HepG2 (cell line): ENCODE results near the gene POLDIP3. TPM values are rescaled to one million over a fixed set of nuclear protein-coding genes. Genes with fewer than 3 reads are reported as not detected.
A peak's percentile ranks its signal among the peaks of the same experiment; 100 is the strongest.

Experiments
- ARID4A ChIP-seq: sonication (generic); formaldehyde crosslinking; IDR thresholded peaks from 2 replicates; pipeline ENCODE4 v1.5.0; 2020; ENCODE audit warnings: mild to moderate bottlenecking, missing genetic modification reagents, borderline replicate concordance
- CAMTA2 ChIP-seq: sonication (generic); formaldehyde crosslinking; IDR thresholded peaks from 2 replicates; pipeline ENCODE4 v1.4.0; 2020; ENCODE audit warnings: mild to moderate bottlenecking, missing genetic modification reagents, borderline replicate concordance
- HDAC1 ChIP-seq: sonication (generic); formaldehyde crosslinking; IDR thresholded peaks from 2 replicates; pipeline ENCODE4 v1.5.1; 2020; ENCODE audit warnings: mild to moderate bottlenecking, missing genetic modification reagents
- MXD4 ChIP-seq: IDR thresholded peaks from 2 replicates; pipeline ENCODE4 v1.6.1; 2016; ENCODE audit warnings: mild to moderate bottlenecking, missing biosample characterization, missing genetic modification reagents
- SALL1 ChIP-seq: sonication (generic); formaldehyde crosslinking; IDR thresholded peaks from 2 replicates; pipeline ENCODE4 v1.8.0; 2022; ENCODE audit warnings: mild to moderate bottlenecking, missing genetic modification reagents
- SP2 ChIP-seq: sonication (generic); formaldehyde crosslinking; IDR thresholded peaks from 2 replicates; pipeline ENCODE4 v1.5.1; 2020; ENCODE audit warnings: mild to moderate bottlenecking, missing genetic modification reagents
- TBX2 ChIP-seq: sonication (generic); formaldehyde crosslinking; IDR thresholded peaks from 2 replicates; pipeline ENCODE4 v1.5.0; 2020; ENCODE audit warnings: missing genetic modification reagents, mild to moderate bottlenecking, borderline replicate concordance
- TEAD3 ChIP-seq: optimal IDR thresholded peaks from 2 replicates; pipeline ENCODE3; 2016; ENCODE audit warnings: borderline replicate concordance
- ZFX ChIP-seq: sonication (generic); formaldehyde crosslinking; IDR thresholded peaks from 2 replicates; pipeline ENCODE4 v1.4.0; 2020; ENCODE audit warnings: mild to moderate bottlenecking, low read depth, missing genetic modification reagents, moderate library complexity
- ZNF687 ChIP-seq: sonication (generic); formaldehyde crosslinking; IDR thresholded peaks from 2 replicates; pipeline ENCODE4 v1.5.1; 2020; ENCODE audit warnings: mild to moderate bottlenecking, missing genetic modification reagents, moderate library complexity
- ZNF891 ChIP-seq: sonication (generic); formaldehyde crosslinking; IDR thresholded peaks from 2 replicates; pipeline ENCODE4 v1.5.0; 2020; ENCODE audit warnings: mild to moderate bottlenecking, missing genetic modification reagents
- polyA plus RNA-seq, 8 experiments: library from polyadenylated mRNA; depleted of rRNA in 3 of 8; stranded (reverse) in 7 of 8; unstranded in 1 of 8; fragments of >200 nt; fragmentation: Illumina TruSeq in 4 of 8; extraction: Trizol in 4 of 8; gene quantifications; 2 replicates each; pipeline versions ENCODE4 v1.2.1 to v1.2.3, GENCODE V29; 2011 to 2016; ENCODE audit warnings: low read depth in 4 of 8, missing spikeins in 1 of 8, mixed read lengths in 1 of 8; ENCODE audit not compliant: insufficient read depth in 1 of 8
- total RNA-seq, 5 experiments: library from RNA; depleted of rRNA; stranded (reverse); fragments of >200 nt; fragmentation: Illumina TruSeq; extraction: Trizol; gene quantifications; 2 replicates each; pipeline ENCODE4 v1.2.3, GENCODE V29; 2016; ENCODE audit warnings: low read depth in 1 of 5
- TF ChIP-seq, protein P1 (sequence below): sonication (generic); formaldehyde crosslinking; IDR thresholded peaks from 2 replicates; pipeline ENCODE4 v1.9.0; 2021; ENCODE audit warnings: missing genetic modification reagents, mild to moderate bottlenecking, borderline replicate concordance
- TF ChIP-seq, protein P2 (sequence below): sonication (generic); formaldehyde crosslinking; IDR thresholded peaks from 2 replicates; pipeline ENCODE4 v1.4.0; 2020; ENCODE audit warnings: low read depth, mild to moderate bottlenecking, missing genetic modification reagents
- TF ChIP-seq, protein P3 (sequence below): IDR thresholded peaks from 2 replicates; pipeline ENCODE4 v1.6.1; 2016; ENCODE audit warnings: missing genetic modification reagents, missing compliant biosample characterization

The POLDIP3 gene
- total and polyA plus RNA-seq, 2 of the 13 experiments (the other 11 are each of a cell fraction or from before 2014, with no cell fraction given), result 45.8 to 47.4 TPM

DNA sequence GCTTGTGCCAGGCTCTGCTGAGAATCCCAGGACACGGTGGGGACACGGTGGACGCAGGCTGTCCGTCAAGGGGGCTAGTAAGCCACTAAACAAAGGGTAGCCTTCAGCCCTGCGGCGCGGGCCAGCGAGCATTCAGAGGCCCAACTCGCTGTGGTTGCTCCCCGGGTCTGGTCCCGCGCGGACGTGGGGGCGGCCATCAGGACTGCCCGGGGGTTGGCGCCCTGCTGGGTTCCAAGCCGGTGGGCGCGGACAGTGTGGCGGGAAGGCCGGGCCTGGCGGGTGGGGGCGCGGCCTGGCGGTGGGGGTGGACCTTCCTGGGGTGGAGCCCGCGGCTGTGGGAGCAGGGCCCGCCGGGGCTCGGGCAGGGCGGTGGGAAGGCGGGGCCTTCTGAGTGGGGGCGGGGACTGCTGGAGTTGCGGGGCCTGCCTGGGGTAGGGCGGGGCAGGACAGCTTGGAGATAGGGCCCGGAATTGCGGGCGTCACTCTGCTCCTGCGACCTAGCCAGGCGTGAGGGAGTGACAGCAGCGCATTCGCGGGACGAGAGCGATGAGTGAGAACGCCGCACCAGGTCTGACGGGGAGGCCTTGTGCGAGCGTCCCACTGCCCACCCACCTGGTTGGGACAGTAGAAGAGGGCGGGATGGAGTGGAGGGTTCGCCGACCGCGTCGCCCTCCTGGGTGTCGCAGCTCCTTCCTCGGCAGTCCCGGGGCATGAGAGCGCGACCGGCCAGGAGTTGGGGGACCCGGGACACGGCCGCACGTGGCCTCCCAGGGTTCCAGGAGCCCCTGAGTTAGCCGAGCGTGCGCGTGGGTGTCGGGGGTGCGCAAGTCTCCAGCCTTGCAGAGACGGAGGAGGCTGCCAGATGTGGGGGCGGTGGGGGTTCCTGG is 61.0 kb downstream of the POLDIP3 start, which contains the start of gene SERHL2 (continued):
- TF ChIP-seq, protein P1, sequence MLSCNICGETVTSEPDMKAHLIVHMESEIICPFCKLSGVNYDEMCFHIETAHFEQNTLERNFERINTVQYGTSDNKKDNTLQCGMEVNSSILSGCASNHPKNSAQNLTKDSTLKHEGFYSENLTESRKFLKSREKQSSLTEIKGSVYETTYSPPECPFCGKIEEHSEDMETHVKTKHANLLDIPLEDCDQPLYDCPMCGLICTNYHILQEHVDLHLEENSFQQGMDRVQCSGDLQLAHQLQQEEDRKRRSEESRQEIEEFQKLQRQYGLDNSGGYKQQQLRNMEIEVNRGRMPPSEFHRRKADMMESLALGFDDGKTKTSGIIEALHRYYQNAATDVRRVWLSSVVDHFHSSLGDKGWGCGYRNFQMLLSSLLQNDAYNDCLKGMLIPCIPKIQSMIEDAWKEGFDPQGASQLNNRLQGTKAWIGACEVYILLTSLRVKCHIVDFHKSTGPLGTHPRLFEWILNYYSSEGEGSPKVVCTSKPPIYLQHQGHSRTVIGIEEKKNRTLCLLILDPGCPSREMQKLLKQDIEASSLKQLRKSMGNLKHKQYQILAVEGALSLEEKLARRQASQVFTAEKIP (CRISPR knock-in tag), result no peak
- TF ChIP-seq TEAD3 (no peak), ZNF687 (peak; percentile 79), SALL1 (CRISPR knock-in tag) (peak; percentile 48; the same call in 1 of the 2 replicates), CAMTA2 (CRISPR knock-in tag) (0 out of 2 replicates have a peak, but pooled peaks have one; percentile 25), MXD4 (CRISPR knock-in tag) (0 out of 2 replicates have a peak, but pooled peaks have one; percentile 16), TBX2 (CRISPR knock-in tag) (0 out of 2 replicates have a peak, but pooled peaks have one; percentile 31), ZNF891 (0 out of 2 replicates have a peak, but pooled peaks have one; percentile 8), ZFX (CRISPR knock-in tag) (peak; percentile 84), SP2 (CRISPR knock-in tag) (no peak), ARID4A (CRISPR knock-in tag) (peak; percentile 41; the same call in 1 of the 2 replicates), HDAC1 (CRISPR knock-in tag) (peak; percentile 19; the same call in 1 of the 2 replicates)
- TF ChIP-seq, protein P2, sequence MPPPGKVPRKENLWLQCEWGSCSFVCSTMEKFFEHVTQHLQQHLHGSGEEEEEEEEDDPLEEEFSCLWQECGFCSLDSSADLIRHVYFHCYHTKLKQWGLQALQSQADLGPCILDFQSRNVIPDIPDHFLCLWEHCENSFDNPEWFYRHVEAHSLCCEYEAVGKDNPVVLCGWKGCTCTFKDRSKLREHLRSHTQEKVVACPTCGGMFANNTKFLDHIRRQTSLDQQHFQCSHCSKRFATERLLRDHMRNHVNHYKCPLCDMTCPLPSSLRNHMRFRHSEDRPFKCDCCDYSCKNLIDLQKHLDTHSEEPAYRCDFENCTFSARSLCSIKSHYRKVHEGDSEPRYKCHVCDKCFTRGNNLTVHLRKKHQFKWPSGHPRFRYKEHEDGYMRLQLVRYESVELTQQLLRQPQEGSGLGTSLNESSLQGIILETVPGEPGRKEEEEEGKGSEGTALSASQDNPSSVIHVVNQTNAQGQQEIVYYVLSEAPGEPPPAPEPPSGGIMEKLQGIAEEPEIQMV, result 0 out of 2 replicates have a peak, but pooled peaks have one; percentile 35
- TF ChIP-seq, protein P3, sequence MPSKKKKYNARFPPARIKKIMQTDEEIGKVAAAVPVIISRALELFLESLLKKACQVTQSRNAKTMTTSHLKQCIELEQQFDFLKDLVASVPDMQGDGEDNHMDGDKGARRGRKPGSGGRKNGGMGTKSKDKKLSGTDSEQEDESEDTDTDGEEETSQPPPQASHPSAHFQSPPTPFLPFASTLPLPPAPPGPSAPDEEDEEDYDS (CRISPR knock-in tag), result no peak
